Measurements from ENCODE around the gene GDPD5.
"Not testable (repeated sequence)": the region's sequence is repeated elsewhere in the genome, so short reads cannot be mapped to it uniquely, and the experiment has no call there.

GDPD5 gene

GRCh38 chr11:75424396-75424795 lies 101.3 kb downstream of the GDPD5 start:
- no peak for DNase-seq

- DNase-seq, result no peak
Measured at GRCh38 chr11:75423721-75424120, 102.0 kb downstream of the GDPD5 start.

- no peak for DNase-seq
Measured at GRCh38 chr11:75422248-75423231, 103.2 kb downstream of the GDPD5 start.

GRCh38 chr11:75421902-75422247 lies 103.9 kb downstream of the GDPD5 start:
- no peak for DNase-seq

- no peak for DNase-seq
Measured at GRCh38 chr11:75421035-75421602, 104.6 kb downstream of the GDPD5 start.

- no peak for DNase-seq
Measured at GRCh38 chr11:75420224-75421034, 105.3 kb downstream of the GDPD5 start.

GRCh38 chr11:75413864-75414263 lies 111.9 kb downstream of the GDPD5 start:
- no peak for DNase-seq

- not testable (repeated sequence) for DNase-seq
Measured at GRCh38 chr11:75413146-75413545, 112.6 kb downstream of the GDPD5 start.

- not testable (repeated sequence) for DNase-seq
Measured at GRCh38 chr11:75409971-75410370, 115.8 kb downstream of the GDPD5 start.

- DNase-seq, result no peak
Measured at GRCh38 chr11:75408957-75409219, 116.9 kb downstream of the GDPD5 start.

GRCh38 chr11:75406338-75406777 lies 119.4 kb downstream of the GDPD5 start:
- DNase-seq, result no peak

- DNase-seq, result no peak
Measured at GRCh38 chr11:75403983-75404658, 121.6 kb downstream of the GDPD5 start.

GRCh38 chr11:75403037-75403436 lies 122.7 kb downstream of the GDPD5 start:
- no peak for DNase-seq

- DNase-seq, result no peak
Measured at GRCh38 chr11:75402002-75402773, 123.6 kb downstream of the GDPD5 start.

GRCh38 chr11:75400146-75400865 lies 125.4 kb downstream of the GDPD5 start:
- no peak for DNase-seq

- peak; percentile 89 for DNase-seq
Measured at GRCh38 chr11:75399344-75400145, 126.2 kb downstream of the GDPD5 start, which contains the start of gene RPS3. Gene RPS3 (plus strand): TSS chr11:75399518. CDS start chr11:75399548, 30 bp downstream.

- DNase-seq, result no peak
Measured at GRCh38 chr11:75398906-75399305, 126.8 kb downstream of the GDPD5 start.

GRCh38 chr11:75394085-75394840 lies 131.5 kb downstream of the GDPD5 start:
- no peak for DNase-seq

- DNase-seq, result no peak
Measured at GRCh38 chr11:75389925-75390324, 135.8 kb downstream of the GDPD5 start.

- no peak for DNase-seq
Measured at GRCh38 chr11:75389276-75389605, 136.5 kb downstream of the GDPD5 start.

Data from activated naive CD4-positive, alpha-beta T cell treated with anti-CD3 and anti-CD28 coated beads, Interleukin-2, amount 50 U/mL, for 16 hours (primary cell).